ENCODE measurements around the gene SLC26A2.

DNA sequence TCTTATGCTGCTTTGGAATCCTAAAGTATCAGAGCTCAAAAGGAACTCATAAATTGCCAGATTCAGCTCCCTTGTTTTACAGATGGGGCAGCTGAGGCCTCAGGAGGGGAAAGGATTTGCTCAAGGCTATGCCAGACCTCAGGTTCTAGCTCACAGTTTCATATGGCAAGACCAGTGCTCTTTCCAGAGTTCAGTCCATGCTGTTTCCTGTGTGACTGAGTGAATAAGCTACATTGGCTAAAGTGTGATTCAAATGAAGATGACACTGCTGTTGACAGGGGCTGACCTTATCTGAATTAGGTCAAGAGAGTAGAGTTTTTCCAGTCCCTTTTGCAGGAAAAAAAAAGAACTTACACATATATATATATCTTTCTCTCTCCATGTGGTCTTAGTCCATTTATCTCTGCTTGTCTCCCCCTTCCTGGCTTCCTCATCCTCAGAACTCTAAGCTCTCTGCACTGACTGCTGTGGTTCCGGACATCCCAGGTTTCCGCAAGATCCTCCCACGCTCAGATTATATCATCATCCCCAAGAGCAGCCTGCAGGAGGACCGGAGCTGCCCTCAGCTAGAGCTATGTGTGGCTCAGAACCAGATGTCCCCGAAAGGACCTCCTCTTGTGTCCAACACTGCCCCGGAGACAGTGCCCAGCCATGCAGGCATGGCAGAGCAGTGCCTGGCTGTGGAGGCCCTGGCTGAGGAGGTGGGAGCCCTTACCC, 49.3 kb downstream of the SLC26A2 start:
- TF ChIP-seq, protein P1, sequence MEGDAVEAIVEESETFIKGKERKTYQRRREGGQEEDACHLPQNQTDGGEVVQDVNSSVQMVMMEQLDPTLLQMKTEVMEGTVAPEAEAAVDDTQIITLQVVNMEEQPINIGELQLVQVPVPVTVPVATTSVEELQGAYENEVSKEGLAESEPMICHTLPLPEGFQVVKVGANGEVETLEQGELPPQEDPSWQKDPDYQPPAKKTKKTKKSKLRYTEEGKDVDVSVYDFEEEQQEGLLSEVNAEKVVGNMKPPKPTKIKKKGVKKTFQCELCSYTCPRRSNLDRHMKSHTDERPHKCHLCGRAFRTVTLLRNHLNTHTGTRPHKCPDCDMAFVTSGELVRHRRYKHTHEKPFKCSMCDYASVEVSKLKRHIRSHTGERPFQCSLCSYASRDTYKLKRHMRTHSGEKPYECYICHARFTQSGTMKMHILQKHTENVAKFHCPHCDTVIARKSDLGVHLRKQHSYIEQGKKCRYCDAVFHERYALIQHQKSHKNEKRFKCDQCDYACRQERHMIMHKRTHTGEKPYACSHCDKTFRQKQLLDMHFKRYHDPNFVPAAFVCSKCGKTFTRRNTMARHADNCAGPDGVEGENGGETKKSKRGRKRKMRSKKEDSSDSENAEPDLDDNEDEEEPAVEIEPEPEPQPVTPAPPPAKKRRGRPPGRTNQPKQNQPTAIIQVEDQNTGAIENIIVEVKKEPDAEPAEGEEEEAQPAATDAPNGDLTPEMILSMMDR (IDR thresholded peaks at IDR 0.05): no peak
- TF ChIP-seq POLR2A (IDR thresholded peaks at IDR 0.05): no peak
